Gastrocnemius medialis (tissue), 4 donors: ENCODE data around the gene TTC39C. TPM values are rescaled to one million over a fixed set of nuclear protein-coding genes. Genes with fewer than 3 reads are reported as not detected.

Experiments used
- ATAC-seq, 2 donors: fragments of 150-250 bp; one replicate each; pipeline ENCODE4 v1.9.1; 2016
- DNase-seq, 2 donors: peaks; one replicate each; pipeline ENCODE4 v3.0.0-alpha.2; 2019
- H3K27ac ChIP-seq, 4 donors: fragments of 200-600 bp; sonication (generic); 1 replicate in 1 of 4; 2 replicates in 3 of 4; pipeline ENCODE4 v1.5.1; 2016 to 2018; ENCODE audit warnings: mild to moderate bottlenecking in 2 of 4, moderate library complexity in 1 of 4
- H3K27me3 ChIP-seq, 3 donors: fragments of 200-600 bp; sonication (generic) in 2 of 3; 1 replicate in 1 of 3; 2 replicates in 2 of 3; pipeline versions ENCODE4 v1.5.1 to v1.6.0; 2016 to 2019; ENCODE audit warnings: mild to moderate bottlenecking in 1 of 3, moderate library complexity in 1 of 3
- H3K36me3 ChIP-seq, 2 donors: fragments of 200-600 bp; sonication (generic) in 1 of 2; one replicate each; pipeline ENCODE4 v1.5.1; 2017 to 2018
- H3K4me1 ChIP-seq, 2 donors: fragments of 200-600 bp; sonication (generic) in 1 of 2; one replicate each; pipeline ENCODE4 v1.5.1; 2016 to 2017; ENCODE audit warnings: mild to moderate bottlenecking in 2 of 2
- H3K4me3 ChIP-seq, 4 donors: fragments of 200-600 bp; sonication (generic) in 3 of 4; 1 replicate in 1 of 4; 2 replicates in 3 of 4; pipeline ENCODE4 v1.5.1; 2016 to 2019; ENCODE audit warnings: mild to moderate bottlenecking in 2 of 4
- H3K9me3 ChIP-seq, 3 donors: fragments of 200-600 bp; sonication (generic) in 2 of 3; 1 replicate in 1 of 3; 2 replicates in 2 of 3; pipeline ENCODE4 v1.5.1; 2016 to 2019
- POLR2A ChIP-seq, 2 donors: fragments of 450-650 bp; IDR thresholded peaks; one replicate each; pipeline ENCODE4 v1.6.1; 2017; ENCODE audit warnings: antibody characterized with exemption in 2 of 2, mild to moderate bottlenecking in 2 of 2, moderate library complexity in 2 of 2
- in situ Hi-C, 4 donors: fragments of 200-750 bp; cut with MboI; loops; one replicate each; pipeline versions ENCODE4 v1.15.0 to v1.8.0; 2017; ENCODE audit warnings: low sequenced_read_pairs in 4 of 4
- intact Hi-C: fragments of 100-400 bp; cut with DNase I; formaldehyde crosslinking; loops from one replicate; pipeline ENCODE4 v1.15.1; 2023; ENCODE audit warnings: low total_unique reads
- total RNA-seq, 4 donors: library from RNA; depleted of rRNA; stranded (reverse); fragments of >200 nt; gene quantifications; one replicate each; pipeline versions ENCODE4 v1.1.0 to v1.2.3, GENCODE V29; 2016
- TF ChIP-seq, protein P1 (sequence below), 5 experiments: fragments of 450-650 bp in 3 of 5; fragments of 200-600 bp in 2 of 5; sonication (generic) in 2 of 5; IDR thresholded peaks in 4 of 5; conservative IDR thresholded peaks in 1 of 5; 1 replicate in 4 of 5; 2 replicates in 1 of 5; pipeline ENCODE4 v1.5.1; 2016 to 2019; ENCODE audit warnings: antibody characterized with exemption in 5 of 5, mild to moderate bottlenecking in 3 of 5, moderate library complexity in 3 of 5

TTC39C gene
- total RNA-seq, 4 donors from 2014 or later, result 0.71 to 1.8 (median 1.5) TPM

DNA sequence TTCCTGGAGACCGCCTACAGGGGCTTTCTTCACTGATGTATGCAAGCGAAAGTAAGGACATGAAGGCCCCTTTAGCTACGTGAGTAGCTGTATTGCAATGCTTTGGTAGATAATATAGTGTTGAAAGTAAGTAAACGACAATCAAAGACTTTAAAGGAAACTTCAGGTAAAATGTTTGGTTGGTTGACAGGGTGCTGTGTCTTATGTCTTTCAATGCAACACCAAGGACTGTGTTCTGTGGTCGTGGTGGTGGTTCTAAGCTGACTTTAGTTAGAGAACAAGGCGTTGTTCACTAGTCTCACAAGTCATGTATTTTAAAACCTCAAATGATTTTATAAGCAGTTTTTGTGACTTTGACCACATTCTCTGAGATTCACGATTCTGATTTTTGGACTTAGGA is 66.3 kb downstream of the TTC39C start:
- H3K36me3 ChIP-seq, result no peaks in the 10 kb centered on the region
- TF ChIP-seq, protein P1, sequence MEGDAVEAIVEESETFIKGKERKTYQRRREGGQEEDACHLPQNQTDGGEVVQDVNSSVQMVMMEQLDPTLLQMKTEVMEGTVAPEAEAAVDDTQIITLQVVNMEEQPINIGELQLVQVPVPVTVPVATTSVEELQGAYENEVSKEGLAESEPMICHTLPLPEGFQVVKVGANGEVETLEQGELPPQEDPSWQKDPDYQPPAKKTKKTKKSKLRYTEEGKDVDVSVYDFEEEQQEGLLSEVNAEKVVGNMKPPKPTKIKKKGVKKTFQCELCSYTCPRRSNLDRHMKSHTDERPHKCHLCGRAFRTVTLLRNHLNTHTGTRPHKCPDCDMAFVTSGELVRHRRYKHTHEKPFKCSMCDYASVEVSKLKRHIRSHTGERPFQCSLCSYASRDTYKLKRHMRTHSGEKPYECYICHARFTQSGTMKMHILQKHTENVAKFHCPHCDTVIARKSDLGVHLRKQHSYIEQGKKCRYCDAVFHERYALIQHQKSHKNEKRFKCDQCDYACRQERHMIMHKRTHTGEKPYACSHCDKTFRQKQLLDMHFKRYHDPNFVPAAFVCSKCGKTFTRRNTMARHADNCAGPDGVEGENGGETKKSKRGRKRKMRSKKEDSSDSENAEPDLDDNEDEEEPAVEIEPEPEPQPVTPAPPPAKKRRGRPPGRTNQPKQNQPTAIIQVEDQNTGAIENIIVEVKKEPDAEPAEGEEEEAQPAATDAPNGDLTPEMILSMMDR (IDR thresholded peaks at IDR 0.05 in 4 of 5, conservative IDR thresholded peaks at IDR 0.05 in 1 of 5), result no peak
- no peak for TF ChIP-seq POLR2A (IDR thresholded peaks at IDR 0.05)
- no peak for DNase-seq
- no peak overlapping the region for H3K4me3 ChIP-seq
- in situ Hi-C loops, result no loop called here
- no peaks in the 10 kb centered on the region for H3K27me3 ChIP-seq
- ATAC-seq, result no peak
- intact Hi-C loops, result no loop called here
- no peaks in the 10 kb centered on the region for H3K9me3 ChIP-seq
- peaks cover 0 to 1% of the 10 kb centered on the region in 2 donors for H3K4me1 ChIP-seq
- no peak overlapping the region for H3K27ac ChIP-seq

DNA sequence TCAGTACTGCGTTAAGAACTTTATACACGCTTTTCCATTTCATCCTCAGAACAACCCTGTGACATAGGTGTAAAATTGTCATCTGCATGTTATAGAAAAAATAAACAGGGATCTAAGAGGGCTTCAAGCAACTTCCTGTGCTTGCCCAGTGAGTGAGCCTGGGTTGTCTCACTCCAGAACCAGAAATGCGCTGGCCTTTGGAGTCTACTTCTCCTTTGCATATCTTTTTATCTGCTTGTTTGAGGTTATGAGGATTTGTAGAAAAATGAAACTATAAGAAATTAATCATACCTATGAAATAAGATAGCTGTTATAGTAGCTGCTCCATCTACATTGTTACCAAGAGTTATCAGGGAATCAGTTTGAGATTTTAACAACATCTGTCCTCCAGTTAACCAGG is 69.0 kb downstream of the TTC39C start:
- Histone ChIP-seq H3K9me3 (no peaks in the 10 kb centered on the region), H3K27ac (no peak overlapping the region), H3K27me3 (no peaks in the 10 kb centered on the region), H3K36me3 (no peaks in the 10 kb centered on the region), H3K4me1 (no peaks in the 10 kb centered on the region), H3K4me3 (no peak overlapping the region)
- ATAC-seq (no peak), DNase-seq (no peak)
- intact Hi-C loops, result no loop called here
- TF ChIP-seq POLR2A (IDR thresholded peaks at IDR 0.05), result no peak
- TF ChIP-seq, protein P1 (IDR thresholded peaks at IDR 0.05 in 4 of 5, conservative IDR thresholded peaks at IDR 0.05 in 1 of 5), result no peak
- in situ Hi-C loops, result no loop called here

- H3K9me3 ChIP-seq, result no peaks in the 10 kb centered on the region
- ATAC-seq (no peak), DNase-seq (no peak)
- H3K27ac ChIP-seq, result no peak overlapping the region
- intact Hi-C loops, result no loop called here
- TF ChIP-seq POLR2A (IDR thresholded peaks at IDR 0.05), result no peak
- TF ChIP-seq, protein P1 (IDR thresholded peaks at IDR 0.05 in 4 of 5, conservative IDR thresholded peaks at IDR 0.05 in 1 of 5), result no peak
- in situ Hi-C loops, result no loop called here
- peaks cover 0 to 16% of the 10 kb centered on the region in 2 donors for H3K4me1 ChIP-seq
- no peaks in the 10 kb centered on the region for H3K36me3 ChIP-seq
- H3K4me3 ChIP-seq, result no peak overlapping the region
- no peaks in the 10 kb centered on the region for H3K27me3 ChIP-seq
These were observed 71.5 kb downstream of the TTC39C start for GRCh38 chr18:24086082-24086481.

- TF ChIP-seq POLR2A (IDR thresholded peaks at IDR 0.05), result no peak
- TF ChIP-seq, protein P1 (IDR thresholded peaks at IDR 0.05 in 4 of 5, conservative IDR thresholded peaks at IDR 0.05 in 1 of 5), result no peak
- ATAC-seq, result peak in 1 of 2 donors; percentile 51
- intact Hi-C loops (no loop called here), in situ Hi-C loops (no loop called here)
- Histone ChIP-seq H3K36me3 (no peaks in the 10 kb centered on the region), H3K27me3 (no peaks in the 10 kb centered on the region), H3K9me3 (no peaks in the 10 kb centered on the region), H3K4me1 (peaks cover 0 to 16% of the 10 kb centered on the region in 2 donors), H3K27ac (no peak overlapping the region), H3K4me3 (no peak overlapping the region)
- no peak for DNase-seq
These were observed 74.5 kb downstream of the TTC39C start for GRCh38 chr18:24089076-24089475.
